ENCODE results near the gene STRA8.

- TF ChIP-seq, protein P1, sequence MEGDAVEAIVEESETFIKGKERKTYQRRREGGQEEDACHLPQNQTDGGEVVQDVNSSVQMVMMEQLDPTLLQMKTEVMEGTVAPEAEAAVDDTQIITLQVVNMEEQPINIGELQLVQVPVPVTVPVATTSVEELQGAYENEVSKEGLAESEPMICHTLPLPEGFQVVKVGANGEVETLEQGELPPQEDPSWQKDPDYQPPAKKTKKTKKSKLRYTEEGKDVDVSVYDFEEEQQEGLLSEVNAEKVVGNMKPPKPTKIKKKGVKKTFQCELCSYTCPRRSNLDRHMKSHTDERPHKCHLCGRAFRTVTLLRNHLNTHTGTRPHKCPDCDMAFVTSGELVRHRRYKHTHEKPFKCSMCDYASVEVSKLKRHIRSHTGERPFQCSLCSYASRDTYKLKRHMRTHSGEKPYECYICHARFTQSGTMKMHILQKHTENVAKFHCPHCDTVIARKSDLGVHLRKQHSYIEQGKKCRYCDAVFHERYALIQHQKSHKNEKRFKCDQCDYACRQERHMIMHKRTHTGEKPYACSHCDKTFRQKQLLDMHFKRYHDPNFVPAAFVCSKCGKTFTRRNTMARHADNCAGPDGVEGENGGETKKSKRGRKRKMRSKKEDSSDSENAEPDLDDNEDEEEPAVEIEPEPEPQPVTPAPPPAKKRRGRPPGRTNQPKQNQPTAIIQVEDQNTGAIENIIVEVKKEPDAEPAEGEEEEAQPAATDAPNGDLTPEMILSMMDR (conservative IDR thresholded peaks at IDR 0.05; ENCODE audit: low read depth, low read length), result no peak
- no peak for TF ChIP-seq EZH2 (IDR thresholded peaks at IDR 0.05; ENCODE audit: low read length, unreplicated experiment)
These were observed 24.2 kb downstream of the STRA8 start for GRCh38 chr7:135257790-135258189.

All from PC-3 (cell line).